ENCODE results near the gene XAB2. TPM values are rescaled to one million over a fixed set of nuclear protein-coding genes. Genes with fewer than 3 reads are reported as not detected.
A peak's percentile ranks its signal among the peaks of the same experiment; 100 is the strongest.

Gene XAB2
- 25.0 and 26.7 TPM in 2 replicates for total RNA-seq (2014; rRNA removed; shearing (Covaris generic))

GRCh38 chr19:7629347-7630054, at the start of gene XAB2, which contains the start of gene PET100:
Gene XAB2 (minus strand): TSS chr19:7629545. CDS start chr19:7629527, 18 bp downstream.
Gene PET100 (plus strand): TSS chr19:7629793. CDS start chr19:7629834, 41 bp downstream.
- DNase-seq (ENCODE audit: low spot score) = peak; percentile 99

DNA sequence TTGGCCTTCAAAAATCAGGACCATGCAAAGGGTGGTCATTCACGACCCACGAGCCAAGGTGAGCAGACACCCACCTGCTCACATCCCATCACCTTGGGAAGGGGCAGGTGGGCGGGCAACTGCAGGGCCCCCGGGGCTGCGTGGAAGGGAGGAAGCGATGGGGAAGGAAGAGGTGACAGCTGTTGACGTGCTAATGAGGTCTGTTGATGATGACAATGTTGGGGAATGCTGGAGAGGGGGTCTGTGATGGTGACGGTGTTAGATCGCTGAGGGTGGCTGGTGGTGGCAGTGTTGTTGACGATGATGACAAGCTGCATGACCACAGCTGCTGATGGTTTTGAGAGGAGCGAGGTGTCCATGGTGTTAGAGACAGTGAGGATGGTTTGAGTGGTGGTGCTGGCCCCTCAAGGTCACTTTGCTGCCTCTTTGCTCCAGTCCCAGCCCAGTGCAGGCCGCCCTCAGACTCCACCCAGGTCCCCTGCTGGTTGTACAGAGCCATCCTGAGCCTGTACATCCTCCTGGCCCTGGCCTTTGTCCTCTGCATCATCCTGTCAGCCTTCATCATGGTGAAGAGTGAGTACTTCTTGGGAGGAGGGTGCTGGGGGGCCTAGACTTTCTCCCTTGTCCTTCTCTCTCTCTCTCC, 48.4 kb upstream of the XAB2 start:
- no peak for DNase-seq (ENCODE audit: low spot score)

DNA sequence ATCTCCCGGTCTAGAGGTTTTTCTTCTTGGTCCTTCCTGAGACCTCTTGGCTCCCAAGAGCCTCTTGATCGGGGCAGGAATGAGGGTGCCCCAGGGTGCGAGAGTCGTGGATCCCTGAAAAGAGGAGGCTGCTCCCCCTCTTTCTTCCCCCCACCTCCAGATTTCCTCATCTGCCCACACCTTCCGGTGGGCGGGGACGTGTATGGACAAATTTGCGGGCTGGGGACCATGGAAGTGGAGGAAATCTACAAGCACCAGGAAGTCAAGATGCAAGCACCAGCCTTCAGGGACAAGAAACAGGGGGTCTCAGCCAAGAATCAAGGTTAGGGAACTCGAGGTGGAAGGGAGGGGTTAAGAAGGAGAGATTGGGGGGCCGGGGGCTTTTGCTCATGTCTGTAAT, 47.5 kb upstream of the XAB2 start, which contains the start of gene MCEMP1:
Gene MCEMP1 (plus strand): TSS at position 237 of the 400 bp plus-strand sequence. CDS start 31 bp downstream, at position 268.
- DNase-seq (ENCODE audit: low spot score) = no peak

GRCh38 chr19:7676376-7676775, 47.0 kb upstream of the XAB2 start:
- no peak for DNase-seq (ENCODE audit: low spot score)

DNA sequence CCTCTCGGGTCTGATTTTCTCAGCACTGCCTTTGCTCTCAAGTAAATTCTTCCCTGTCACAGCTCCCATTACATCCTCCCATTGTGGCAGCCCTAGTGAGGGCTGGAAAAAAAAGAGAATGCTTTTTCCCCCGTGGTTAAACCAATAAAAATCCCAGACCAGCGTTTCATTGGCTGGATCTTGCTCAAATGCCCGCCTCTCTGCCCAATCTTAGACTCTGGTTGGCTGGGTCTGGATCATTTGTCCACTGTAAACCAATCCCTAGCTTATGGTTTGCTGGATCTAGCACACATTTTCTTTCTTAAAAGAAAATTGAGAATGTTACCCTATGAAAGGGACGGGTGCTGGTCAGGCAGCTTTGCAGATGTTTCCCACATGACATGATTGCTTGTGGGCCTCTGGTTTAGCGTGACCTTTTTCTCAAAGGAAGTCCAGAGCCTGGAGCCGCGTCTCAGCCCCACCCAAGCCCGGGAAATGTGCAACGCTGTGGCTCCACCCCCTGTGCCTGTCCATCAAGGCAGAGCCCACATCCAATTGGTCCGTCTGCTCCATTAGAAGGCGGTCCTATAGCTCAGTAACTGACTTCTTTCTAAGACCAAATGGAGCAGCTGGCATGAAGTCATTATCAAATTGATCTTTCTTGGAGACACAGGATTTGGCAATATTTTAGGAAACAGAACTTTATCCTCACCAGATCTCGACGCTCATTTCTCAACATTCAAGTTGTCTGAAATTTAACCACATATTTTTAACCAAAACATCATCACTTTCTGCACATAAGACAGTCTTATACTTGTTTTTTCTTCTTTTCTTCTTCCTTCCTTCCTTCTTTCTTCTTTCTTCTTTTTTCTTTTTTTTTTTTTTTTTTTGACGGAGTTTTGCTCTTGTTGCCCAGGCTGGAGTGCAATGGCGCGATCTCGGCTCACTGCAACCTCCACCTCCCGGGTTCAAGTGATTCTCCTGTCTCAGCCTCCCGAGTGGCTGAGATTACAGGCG, 45.0 kb upstream of the XAB2 start:
- DNase-seq (ENCODE audit: low spot score) = peak; percentile 85

GRCh38 chr19:7672522-7672921, 43.2 kb upstream of the XAB2 start:
- DNase-seq (ENCODE audit: low spot score) = no peak

DNA sequence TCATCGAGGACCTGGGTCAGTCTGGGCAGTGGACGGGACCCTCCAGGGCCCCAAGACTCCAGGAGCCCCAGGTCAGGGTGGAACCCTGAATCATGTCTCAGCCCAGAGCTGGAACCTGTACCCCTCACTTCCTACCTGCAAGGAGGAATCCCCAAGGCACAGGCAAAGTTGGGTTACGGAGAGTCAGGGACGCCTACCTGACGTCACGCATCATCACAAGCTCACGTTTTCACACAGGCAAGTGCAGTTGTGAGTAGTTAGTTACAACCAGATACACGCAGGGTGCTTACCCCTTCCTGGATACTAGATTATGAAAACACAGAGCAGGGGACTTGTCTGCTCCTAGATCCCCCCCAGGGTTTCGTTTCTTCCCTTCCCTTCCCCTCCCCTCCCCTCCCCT, 41.4 kb upstream of the XAB2 start:
- no peak for DNase-seq (ENCODE audit: low spot score)

GRCh38 chr19:7670150-7670783, 40.9 kb upstream of the XAB2 start:
- no peak for DNase-seq (ENCODE audit: low spot score)

- DNase-seq (ENCODE audit: low spot score) = no peak
Measured at GRCh38 chr19:7669641-7670040, 40.3 kb upstream of the XAB2 start.

GRCh38 chr19:7668842-7669241, 39.5 kb upstream of the XAB2 start, which contains the start of gene RETN:
Gene RETN (plus strand): TSS chr19:7669049. CDS start chr19:7669327, 278 bp downstream.
- DNase-seq (ENCODE audit: low spot score) = no peak

DNA sequence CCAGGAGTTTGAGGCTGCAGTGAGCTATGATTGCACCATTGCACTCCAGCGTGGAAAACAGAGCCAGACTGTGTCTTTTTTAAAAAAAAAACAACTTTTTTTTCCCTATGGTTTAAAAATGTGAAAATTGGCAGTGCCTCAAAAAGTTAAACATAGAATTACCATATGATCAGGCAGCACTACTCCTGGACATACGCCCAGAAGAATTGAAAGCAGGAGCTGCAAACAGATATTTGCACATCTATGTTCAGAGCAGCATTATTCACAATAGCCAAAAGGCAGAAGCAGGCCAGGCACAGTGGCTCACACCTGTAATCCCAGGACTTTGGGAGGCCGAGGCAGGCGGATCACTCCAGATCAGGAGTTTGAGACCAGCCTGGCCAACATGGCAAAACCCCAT, 35.7 kb upstream of the XAB2 start:
- DNase-seq (ENCODE audit: low spot score) = no peak

DNA sequence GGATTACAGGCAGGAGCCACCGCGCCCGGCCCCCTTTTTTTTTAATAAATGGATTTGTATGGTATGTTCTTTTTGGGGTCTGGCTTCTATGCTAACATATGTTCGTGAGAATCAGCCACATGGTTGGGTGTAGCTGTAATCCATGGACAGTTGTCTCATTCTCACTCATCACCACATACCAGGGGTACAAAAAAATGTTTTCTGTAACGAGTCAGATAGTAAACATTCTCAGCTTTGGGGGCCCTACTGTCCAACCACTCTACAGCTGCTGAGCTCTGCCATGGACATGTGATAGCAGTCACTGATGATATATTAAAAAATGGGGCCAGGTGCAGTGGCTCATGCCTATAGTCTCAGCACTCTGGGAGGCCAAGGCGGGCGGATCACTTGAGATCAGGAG, 34.4 kb upstream of the XAB2 start:
- no peak for DNase-seq (ENCODE audit: low spot score)

DNA sequence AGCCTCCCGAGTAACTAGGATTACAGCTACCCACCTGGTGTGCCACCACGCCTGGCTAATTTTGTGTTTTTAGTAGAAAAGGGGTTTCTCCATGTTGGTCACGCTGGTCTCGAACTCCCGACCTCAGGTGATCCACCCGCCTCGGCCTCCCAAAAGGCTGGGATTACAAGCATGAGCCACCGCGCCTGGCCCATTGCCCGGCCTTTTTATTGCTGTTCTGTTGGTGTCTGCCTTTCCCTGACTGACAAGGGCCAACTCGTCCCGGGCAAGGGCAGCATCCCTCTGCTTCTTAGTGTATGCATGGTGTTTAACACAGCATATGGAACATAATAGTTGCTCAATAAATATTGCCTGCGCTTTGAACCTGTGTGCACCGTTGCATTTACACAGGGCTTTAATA, 33.3 kb upstream of the XAB2 start:
- no peak for DNase-seq (ENCODE audit: low spot score)

DNA sequence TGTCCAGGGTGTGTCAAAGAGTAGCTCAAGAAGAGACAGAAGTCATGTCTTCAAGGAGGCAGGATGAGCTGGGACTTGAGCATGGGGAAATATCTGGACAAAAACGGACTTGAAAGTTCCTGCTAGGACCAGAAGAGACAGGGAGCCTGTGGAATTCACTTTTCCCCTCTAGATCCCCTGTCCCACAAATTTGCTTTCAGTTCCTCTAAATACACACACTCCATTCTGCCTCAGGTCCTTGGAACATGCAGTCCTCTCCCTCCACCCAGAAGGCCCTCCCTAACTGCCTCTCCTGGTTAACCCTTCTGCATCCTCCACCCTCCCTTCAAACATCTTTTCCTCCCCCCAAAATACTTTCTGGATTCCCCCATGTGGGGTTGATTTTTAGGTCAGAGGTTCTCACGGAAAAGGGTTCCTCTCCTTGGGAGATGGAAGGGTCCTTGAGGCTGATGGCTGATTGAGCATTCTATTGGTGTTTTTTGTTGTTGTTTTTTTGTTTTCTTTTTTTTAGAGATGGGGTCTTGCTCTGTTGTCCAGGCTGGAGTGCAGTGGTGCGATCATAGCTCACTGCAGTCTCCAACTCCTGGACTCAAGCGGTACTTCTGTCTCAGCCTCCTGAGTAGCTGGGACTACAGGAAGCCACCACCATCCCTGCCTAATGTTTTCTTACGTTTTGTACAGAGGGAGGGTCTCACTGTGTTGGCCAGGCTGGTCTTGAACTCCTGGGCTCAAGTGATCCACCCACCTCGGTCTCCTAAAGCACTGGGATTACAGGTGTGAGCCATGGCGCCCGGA, 32.6 kb upstream of the XAB2 start:
- no peak for DNase-seq (ENCODE audit: low spot score)

DNA sequence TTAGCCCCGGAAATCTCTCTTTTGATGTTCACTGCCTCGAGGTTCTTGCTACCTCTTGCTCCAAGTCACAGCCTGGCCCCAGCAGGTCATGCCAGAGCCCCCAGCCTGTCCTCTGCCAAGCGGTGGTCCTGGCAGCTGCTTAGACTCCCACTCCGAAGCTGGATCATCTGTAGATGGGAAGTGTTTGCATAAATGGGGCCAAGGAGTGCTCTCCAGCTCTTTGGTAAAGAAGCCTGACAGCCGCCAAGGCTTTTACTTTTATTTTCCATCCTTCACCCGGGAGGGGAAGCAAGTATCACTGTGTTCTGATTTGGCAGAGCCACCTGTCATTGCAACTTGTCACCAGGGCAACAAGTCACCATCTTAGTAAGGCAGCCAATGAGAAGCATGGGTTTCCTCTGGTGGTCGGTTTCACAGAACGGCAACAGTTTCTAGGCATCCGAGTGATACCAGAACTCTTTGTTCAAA, 28.9 kb upstream of the XAB2 start:
- DNase-seq (ENCODE audit: low spot score) = no peak

DNA sequence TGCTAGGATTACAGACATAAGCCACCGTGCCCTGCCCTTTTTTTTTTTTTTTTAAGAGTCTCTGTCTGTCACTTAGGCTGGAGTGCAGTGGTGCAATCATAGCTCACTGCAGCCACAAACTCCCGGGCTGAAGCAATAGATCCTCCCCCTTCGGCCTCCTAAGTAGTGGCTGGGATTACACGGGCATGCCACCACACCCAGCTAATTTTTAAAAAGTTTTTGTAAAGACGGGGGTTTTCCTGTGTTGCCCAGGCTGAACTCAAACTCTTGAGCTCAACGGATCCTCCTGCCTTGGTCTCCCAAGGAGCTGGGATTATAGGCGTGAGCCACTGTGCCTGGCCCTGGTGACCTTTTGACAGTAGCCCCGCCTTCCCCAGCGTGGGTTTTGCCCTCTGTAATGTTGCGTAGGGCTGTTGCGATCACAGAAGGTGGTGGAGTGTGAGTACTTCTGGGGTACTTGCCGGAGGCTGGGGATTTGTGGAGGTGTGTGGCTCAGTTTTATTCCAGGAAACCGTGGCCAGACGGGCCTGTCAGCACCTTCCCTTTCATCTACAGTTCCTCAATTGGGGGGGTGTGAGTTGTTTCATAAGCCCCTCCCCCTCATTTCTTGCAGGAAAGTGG, 27.9 kb upstream of the XAB2 start:
- peak; percentile 39 for DNase-seq (ENCODE audit: low spot score)

- DNase-seq (ENCODE audit: low spot score) = no peak
Measured at GRCh38 chr19:7655581-7655980, 26.2 kb upstream of the XAB2 start.

DNA sequence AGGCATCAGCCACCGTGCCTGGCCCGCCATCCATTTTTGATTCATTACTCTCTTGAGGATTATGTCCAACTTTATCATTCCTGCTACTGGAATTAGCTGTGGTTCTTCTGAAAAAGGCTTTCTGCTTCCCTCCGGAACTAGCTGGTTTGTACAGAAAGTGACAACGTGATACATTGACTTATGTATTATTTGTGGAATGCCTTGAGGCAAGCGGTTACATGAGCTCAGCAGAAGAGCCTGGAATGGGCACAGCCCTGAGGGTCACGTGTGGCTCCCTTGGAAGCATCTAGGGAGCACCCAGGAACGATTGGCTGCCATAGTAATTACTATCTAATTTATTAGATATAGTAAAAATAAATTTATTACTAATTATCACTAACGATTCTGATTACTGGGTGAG, 25.1 kb upstream of the XAB2 start:
- no peak for DNase-seq (ENCODE audit: low spot score)

- DNase-seq (ENCODE audit: low spot score) = peak; percentile 87
Measured at GRCh38 chr19:7652061-7652641, 22.8 kb upstream of the XAB2 start.

DNA sequence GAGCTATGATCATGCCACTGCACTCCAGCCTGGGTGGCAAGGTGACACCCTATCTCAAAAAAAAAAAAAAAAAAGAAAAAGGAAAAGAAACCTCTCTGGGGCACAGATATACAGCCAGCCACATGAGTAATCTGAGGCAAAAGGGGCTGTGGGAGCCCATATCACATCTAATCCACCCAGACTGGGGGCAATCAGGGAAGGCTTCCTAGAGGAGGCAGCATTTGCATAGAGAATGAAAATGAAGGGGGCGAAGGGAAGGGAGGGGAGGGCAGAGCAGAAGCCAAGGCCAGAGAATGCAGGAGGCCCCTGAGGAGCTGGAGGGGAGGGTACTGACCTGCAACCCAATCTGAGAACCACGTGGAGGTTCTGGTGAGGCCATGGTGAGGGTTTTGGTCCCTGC, 20.8 kb upstream of the XAB2 start:
- no peak for DNase-seq (ENCODE audit: low spot score)
